T-helper 17 cell (primary cell): ENCODE results near the gene FOS. TPM values are rescaled to one million over a fixed set of nuclear protein-coding genes. Genes with fewer than 3 reads are reported as not detected.
"Not testable (repeated sequence)": the region's sequence is repeated elsewhere in the genome, so short reads cannot be mapped to it uniquely, and the experiment has no call there.

Experiments
- ATAC-seq: fragments of 150-1000 bp; cut with Tn5 transposase; 2 replicates; pipeline ENCODE4 v1.10.0; 2021; ENCODE audit warnings: mild to moderate bottlenecking, moderate library complexity
- DNase-seq, 3 donors: peaks; one replicate each; pipeline versions ENCODE4 v3.0.0 to v3.0.0-alpha.2; 2020 to 2021
- H3K9me3 ChIP-seq: one replicate; pipeline ENCODE4 v1.7.0; 2013; ENCODE audit warnings: low read length, mild to moderate bottlenecking; ENCODE audit not compliant: control insufficient read depth, poor library complexity, severe bottlenecking
- H3K27ac Mint-ChIP-seq: one replicate; pipeline ENCODE4 v1.8.0; 2022; ENCODE audit warnings: mild to moderate bottlenecking, moderate library complexity, mixed read lengths
- H3K27me3 Mint-ChIP-seq: one replicate; pipeline ENCODE4 v1.8.0; 2022; ENCODE audit warnings: mixed read lengths
- H3K36me3 Mint-ChIP-seq: one replicate; pipeline ENCODE4 v1.8.0; 2022; ENCODE audit warnings: low read depth, mixed read lengths
- H3K4me1 Mint-ChIP-seq: one replicate; pipeline ENCODE4 v1.8.0; 2022; ENCODE audit warnings: mild to moderate bottlenecking, mixed read lengths
- H3K4me3 Mint-ChIP-seq: one replicate; pipeline ENCODE4 v1.8.0; 2022; ENCODE audit warnings: mild to moderate bottlenecking, moderate library complexity, mixed read lengths
- total RNA-seq, 4 donors: library from RNA in 2 of 4; stranded (reverse) in 2 of 4; gene quantifications; one replicate each; pipeline ENCODE4 v1.2.3 and lab custom pipeline; 2022 to 2026

Gene FOS
- total RNA-seq (1,000 to 10,000 TPM; 2,179 to 4,074 TPM), total RNA-seq (lab: John Stamatoyannopoulos, UW) (82.3 to 6,601 reads per million in 2 donors)

DNA sequence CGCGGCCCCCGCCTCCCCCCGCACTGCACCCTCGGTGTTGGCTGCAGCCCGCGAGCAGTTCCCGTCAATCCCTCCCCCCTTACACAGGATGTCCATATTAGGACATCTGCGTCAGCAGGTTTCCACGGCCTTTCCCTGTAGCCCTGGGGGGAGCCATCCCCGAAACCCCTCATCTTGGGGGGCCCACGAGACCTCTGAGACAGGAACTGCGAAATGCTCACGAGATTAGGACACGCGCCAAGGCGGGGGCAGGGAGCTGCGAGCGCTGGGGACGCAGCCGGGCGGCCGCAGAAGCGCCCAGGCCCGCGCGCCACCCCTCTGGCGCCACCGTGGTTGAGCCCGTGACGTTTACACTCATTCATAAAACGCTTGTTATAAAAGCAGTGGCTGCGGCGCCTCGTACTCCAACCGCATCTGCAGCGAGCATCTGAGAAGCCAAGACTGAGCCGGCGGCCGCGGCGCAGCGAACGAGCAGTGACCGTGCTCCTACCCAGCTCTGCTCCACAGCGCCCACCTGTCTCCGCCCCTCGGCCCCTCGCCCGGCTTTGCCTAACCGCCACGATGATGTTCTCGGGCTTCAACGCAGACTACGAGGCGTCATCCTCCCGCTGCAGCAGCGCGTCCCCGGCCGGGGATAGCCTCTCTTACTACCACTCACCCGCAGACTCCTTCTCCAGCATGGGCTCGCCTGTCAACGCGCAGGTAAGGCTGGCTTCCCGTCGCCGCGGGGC, at the start of gene FOS:
FOS (plus strand) TSS at position 407 of the 731 bp plus-strand sequence; CDS start at position 562, 155 bp downstream.
- H3K27me3 Mint-ChIP-seq, result peaks cover 15% of the 10 kb centered on the region

DNA sequence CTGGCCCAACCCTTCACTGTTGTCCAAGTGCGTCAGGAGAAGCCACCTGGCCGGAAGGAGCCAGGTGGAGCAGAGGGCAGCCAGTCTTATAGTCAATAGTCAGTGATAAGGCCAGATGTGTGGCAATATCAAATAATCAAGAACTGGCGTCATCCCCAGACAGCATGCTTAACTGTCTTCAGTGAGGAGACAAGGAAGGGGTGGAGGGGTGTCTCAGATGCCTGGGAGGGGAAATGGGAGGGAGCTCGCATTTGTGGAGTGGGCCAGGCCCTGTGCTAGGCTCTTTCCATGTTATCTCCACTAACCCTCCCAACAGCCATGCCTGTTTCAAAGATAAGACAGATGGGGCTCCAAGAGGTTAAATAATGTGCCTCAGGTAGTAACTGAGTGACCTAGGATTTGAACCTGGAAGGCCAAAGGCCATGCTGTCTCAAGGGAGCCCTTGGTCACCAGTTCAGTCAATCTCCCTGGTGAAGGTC, 48.9 kb upstream of the FOS start:
- ATAC-seq (no peak), DNase-seq (no peak)
- Mint-ChIP-seq H3K4me3 (peak overlapping the region; percentile 63), H3K27ac (peak overlapping the region; percentile 89), H3K36me3 (no peaks in the 10 kb centered on the region), H3K27me3 (no peaks in the 10 kb centered on the region), H3K4me1 (peaks cover 39% of the 10 kb centered on the region)
- H3K9me3 ChIP-seq, result no peaks in the 10 kb centered on the region

More for the DNA sequence above, at the start of gene FOS:
- Mint-ChIP-seq H3K4me1 (peaks cover 57% of the 10 kb centered on the region), H3K36me3 (peaks cover 16% of the 10 kb centered on the region), H3K4me3 (peak within 1 kb of the TSS; percentile 91), H3K27ac (peak within 1 kb of the TSS; percentile 98)
- ATAC-seq (peak; percentile 71), DNase-seq (peak; percentile 78 to 91 (median 86))
- no peaks in the 10 kb centered on the region for H3K9me3 ChIP-seq

DNA sequence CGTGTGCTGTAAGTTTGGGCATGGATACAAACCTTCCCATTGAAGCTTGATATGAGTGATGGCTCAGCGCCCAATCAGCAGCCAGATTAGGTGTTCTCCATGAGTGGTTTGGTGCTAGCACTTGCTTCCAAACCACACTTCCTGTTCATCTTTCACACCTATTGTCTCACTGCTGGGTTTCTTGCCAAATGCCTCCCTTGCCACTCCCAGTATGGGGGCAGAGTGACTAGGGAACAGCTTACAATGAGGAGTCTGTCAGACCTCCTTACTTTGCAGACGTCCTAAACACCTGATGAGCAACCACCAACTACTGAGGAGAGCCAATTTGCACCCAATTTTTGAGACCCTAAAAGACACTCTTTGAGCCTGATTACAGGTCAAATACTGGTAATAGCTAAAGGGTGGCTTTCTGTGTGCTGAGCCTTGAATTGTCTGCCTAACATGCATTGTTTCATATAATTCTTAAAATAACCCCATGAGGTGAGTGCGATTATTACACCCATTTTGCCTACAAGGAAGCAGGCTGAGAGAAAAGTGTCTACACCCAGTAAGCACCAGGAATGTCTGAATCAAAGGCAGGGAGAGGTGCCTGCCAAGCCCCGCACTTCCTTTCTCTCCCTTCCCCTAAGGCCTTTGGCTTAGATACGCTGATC, 48.4 kb upstream of the FOS start:
- Mint-ChIP-seq H3K36me3 (no peaks in the 10 kb centered on the region), H3K27ac (peak overlapping the region; percentile 89), H3K4me3 (peak overlapping the region; percentile 74), H3K4me1 (peaks cover 39% of the 10 kb centered on the region), H3K27me3 (no peaks in the 10 kb centered on the region)
- H3K9me3 ChIP-seq, result no peaks in the 10 kb centered on the region
- peak; percentile 71 for ATAC-seq
- peak in 2 of 3 donors; percentile 15 to 20 for DNase-seq

DNA sequence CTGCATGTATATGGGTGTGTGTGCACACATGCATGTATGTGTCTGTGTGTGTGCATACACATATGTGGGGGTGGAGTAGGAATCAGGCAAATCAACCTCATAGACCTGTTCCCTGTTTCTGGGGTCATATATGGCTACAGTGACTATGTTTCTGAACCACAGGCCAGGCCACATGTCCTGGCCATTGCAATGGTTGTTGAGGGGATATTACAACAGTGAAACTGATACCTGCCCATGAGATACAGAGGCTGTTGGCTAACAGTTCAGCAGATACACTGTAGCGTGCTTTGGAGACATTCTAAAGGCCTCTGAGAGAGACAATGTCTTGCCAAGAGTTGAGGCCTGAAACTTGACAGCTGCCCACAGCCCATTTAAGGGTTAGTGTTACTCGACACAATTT, 47.3 kb upstream of the FOS start:
- Mint-ChIP-seq H3K36me3 (no peaks in the 10 kb centered on the region), H3K27ac (peak overlapping the region; percentile 89), H3K27me3 (no peaks in the 10 kb centered on the region), H3K4me3 (no peak overlapping the region), H3K4me1 (peaks cover 39% of the 10 kb centered on the region)
- DNase-seq (no peak), ATAC-seq (no peak)
- no peaks in the 10 kb centered on the region for H3K9me3 ChIP-seq

DNA sequence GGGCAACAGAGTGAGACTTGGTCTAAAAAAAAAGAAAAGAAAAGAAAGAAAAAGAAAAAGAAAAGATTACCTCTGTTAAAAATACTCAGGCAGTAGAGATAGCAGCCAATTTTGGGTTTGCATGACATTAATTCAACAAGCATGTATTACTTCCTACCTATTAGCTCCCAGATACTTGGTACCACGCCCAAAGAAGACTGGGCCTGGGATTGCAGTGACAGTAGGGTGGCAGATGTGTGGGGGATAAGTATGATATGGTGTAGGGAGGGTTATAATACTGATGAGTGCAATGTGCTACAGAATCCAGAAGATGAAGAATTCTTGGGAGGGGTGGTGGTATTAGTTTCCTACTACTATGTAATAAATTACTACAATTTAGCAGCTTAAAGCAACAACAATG, 46.4 kb upstream of the FOS start:
- ATAC-seq (no peak), DNase-seq (no peak)
- Mint-ChIP-seq H3K4me1 (peaks cover 31% of the 10 kb centered on the region), H3K27ac (peak overlapping the region; percentile 89), H3K36me3 (no peaks in the 10 kb centered on the region), H3K27me3 (no peaks in the 10 kb centered on the region), H3K4me3 (no peak overlapping the region)
- no peaks in the 10 kb centered on the region for H3K9me3 ChIP-seq

DNA sequence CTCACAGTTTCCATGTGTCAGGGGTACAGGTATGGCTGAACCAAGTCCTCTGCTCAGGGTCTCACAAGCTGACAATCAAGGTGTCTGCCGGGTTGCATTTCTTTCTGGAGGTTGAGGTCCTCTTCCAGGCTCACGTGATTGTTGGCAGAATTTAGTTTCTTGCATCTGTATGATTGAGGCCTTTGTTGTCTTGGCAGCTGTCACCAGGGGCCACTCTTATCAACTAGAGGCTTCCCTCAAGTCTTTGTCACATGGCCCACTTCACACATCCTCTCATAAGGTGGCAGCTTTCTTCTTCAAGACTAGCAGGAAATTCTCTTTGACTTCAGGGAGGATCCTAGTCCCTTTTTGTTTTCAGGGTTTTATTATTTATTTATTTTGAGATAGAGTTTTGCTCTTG, 46.0 kb upstream of the FOS start:
- peaks cover 31% of the 10 kb centered on the region for H3K4me1 Mint-ChIP-seq
- no peaks in the 10 kb centered on the region for H3K27me3 Mint-ChIP-seq
- no peaks in the 10 kb centered on the region for H3K9me3 ChIP-seq
- DNase-seq, result peak in 2 of 3 donors; percentile 32 to 37
- peak overlapping the region; percentile 89 for H3K27ac Mint-ChIP-seq
- H3K4me3 Mint-ChIP-seq, result no peak overlapping the region
- H3K36me3 Mint-ChIP-seq, result no peaks in the 10 kb centered on the region
- ATAC-seq, result peak; percentile 92

DNA sequence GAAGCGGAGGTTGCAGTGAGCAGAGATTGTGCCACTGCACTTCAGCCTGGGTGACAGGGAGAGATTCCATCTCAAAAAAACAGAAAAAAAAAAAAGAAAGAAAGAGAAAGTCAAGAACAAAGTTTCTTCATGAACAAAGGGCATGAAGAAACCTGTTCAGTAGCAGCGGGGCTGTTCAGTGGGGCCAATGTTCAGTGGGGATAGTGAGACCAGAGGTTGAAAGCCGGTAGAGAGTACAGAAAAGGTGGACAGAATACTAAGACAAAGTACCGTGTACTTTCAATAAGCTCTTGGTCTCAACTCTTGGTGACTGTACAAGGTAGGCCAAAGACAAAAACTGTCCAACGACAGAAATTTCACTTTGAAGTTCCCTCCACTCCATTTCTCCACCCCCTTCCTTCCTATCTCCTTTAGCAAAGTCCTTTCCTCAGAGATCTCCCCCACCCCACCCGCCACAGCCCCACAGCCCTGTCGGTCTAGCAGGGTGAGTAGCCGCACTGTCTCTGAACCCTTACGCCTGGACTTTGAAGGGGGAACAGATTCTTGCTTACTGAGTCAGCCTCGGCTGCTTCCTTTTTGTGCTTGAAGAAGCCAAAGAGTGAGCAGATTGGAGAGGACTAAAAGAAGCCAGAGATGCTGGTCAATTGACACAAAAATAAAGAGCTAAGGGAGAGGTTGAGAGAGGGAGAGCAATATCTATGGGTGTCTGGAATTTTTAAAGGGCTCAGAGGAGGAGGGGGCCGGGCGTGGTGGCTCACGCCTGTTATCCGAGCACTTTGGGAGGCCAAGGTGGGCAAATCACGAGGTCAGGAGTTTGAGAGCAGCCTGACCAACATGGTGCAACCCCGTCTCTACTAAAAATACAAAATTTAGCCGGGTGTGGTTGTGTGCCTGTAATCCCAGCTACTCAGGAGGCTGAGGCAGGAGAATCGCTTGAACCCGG, 44.2 kb upstream of the FOS start:
- H3K9me3 ChIP-seq, result no peaks in the 10 kb centered on the region
- Mint-ChIP-seq H3K27me3 (no peaks in the 10 kb centered on the region), H3K36me3 (no peaks in the 10 kb centered on the region), H3K4me3 (no peak overlapping the region), H3K27ac (peak overlapping the region; percentile 89), H3K4me1 (peaks cover 19% of the 10 kb centered on the region)
- DNase-seq, result no peak
- no peak for ATAC-seq

DNA sequence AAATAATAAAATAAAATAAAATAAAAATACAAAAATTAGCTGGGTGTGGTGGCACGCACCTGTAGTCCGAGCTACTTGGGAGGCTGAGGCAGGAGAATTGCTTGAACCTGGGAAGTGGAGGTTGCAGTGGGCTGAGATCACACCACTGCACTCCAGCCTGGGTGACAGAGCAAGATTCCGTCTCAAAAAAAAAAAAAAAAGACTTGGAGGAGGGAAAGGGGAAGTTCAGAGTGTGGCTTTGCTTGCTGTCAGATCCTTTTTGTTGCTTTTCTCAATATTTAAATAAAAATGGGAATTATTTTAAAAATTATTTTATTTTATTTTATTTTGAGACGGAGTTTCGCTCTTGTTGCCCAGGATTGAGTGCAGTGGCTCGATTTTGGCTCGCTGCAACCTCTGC, 43.4 kb upstream of the FOS start:
- H3K36me3 Mint-ChIP-seq, H3K4me3 Mint-ChIP-seq, H3K27ac Mint-ChIP-seq, H3K9me3 ChIP-seq, ATAC-seq, H3K27me3 Mint-ChIP-seq, DNase-seq: not testable (repeated sequence)
- peaks cover 16% of the 10 kb centered on the region for H3K4me1 Mint-ChIP-seq

DNA sequence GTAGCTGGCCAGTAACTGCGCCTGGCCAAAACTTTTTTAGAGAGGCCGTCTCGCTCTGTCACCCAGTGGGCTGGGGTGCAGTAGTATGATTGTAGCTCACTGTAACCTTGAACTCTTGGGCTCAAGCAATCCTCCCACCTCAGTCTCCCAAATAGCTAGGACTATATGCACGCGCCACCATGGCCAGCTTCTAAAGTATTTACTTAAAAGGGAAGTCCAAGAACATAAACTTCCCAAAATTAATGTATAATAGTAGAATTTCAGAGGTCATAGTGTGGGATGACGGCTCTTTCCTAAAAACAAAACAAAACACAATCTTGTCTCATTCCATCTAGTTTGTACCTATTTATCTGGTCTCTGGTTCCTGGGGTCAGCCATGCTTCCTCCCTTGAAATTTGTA, 42.2 kb upstream of the FOS start:
- Mint-ChIP-seq H3K4me3 (no peak overlapping the region), H3K27me3 (no peaks in the 10 kb centered on the region), H3K27ac (no peak overlapping the region), H3K36me3 (no peaks in the 10 kb centered on the region), H3K4me1 (peaks cover 9% of the 10 kb centered on the region)
- ATAC-seq (no peak), DNase-seq (no peak)
- H3K9me3 ChIP-seq, result no peaks in the 10 kb centered on the region

DNA sequence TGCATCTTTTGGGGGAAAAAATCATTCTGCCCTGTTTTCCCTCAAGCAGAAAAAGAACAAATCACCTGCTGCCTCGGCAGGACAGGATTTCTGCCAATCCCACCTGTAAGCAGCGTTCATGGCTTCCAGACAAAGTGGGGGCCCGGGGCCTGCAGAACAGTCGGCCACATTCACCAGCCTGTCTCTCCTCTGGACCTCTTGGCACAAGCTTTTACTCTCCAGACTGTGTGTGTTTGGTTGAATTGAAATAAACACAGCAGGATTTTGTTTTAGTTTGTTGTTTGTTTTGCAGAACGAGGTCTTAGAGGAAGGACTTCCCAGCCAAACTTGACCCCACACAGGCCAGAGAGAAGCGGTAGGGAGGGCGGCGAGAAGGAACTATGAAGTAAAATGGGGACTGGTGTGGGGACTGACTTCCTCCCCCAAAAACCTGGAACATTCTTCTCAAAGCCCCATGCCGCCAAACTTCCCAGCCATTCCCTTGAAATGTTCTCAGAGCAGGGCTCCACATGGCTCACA, 41.7 kb upstream of the FOS start:
- H3K27ac Mint-ChIP-seq, result peak overlapping the region; percentile 57

DNA sequence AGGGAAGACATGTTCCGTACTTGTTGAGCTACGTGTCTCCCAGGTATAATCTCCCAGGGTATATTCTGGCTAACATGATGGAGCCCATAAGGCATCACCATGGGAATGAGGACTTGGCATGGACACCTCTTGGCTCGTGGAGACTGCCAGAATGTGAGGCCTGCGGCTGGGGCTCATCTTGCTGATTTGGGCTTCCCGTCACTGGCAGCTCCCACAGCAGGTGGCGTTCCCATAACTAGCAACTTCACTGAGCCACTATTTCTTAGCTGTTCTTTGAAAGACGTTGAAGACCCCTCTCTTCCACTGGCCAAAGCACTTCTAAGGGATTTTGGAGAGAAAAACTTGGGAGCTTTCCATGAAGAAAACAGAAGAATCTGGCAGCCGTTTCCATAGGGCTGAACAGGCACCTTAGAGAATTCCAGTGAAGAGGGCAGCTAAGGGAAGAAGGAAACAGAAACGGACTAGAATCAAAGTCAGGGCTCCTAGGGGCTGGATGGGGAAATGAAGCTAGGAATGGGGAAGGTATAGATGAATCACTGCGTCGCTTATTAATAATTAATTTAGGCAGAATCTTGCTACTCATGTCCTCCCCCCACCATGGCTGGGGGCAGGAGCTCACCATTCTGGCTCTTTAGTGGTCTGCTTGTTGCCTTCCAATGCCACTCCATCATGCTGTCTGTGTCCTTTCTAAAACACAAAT, 39.7 kb upstream of the FOS start:
- no peaks in the 10 kb centered on the region for H3K9me3 ChIP-seq
- ATAC-seq (no peak), DNase-seq (no peak)
- Mint-ChIP-seq H3K36me3 (no peaks in the 10 kb centered on the region), H3K27me3 (no peaks in the 10 kb centered on the region), H3K4me3 (no peak overlapping the region), H3K4me1 (peaks cover 4% of the 10 kb centered on the region), H3K27ac (no peak overlapping the region)

More for the DNA sequence above, 41.7 kb upstream of the FOS start:
- Mint-ChIP-seq H3K36me3 (no peaks in the 10 kb centered on the region), H3K27me3 (no peaks in the 10 kb centered on the region), H3K4me1 (peaks cover 9% of the 10 kb centered on the region), H3K4me3 (no peak overlapping the region)
- DNase-seq (no peak), ATAC-seq (no peak)
- H3K9me3 ChIP-seq, result no peaks in the 10 kb centered on the region

DNA sequence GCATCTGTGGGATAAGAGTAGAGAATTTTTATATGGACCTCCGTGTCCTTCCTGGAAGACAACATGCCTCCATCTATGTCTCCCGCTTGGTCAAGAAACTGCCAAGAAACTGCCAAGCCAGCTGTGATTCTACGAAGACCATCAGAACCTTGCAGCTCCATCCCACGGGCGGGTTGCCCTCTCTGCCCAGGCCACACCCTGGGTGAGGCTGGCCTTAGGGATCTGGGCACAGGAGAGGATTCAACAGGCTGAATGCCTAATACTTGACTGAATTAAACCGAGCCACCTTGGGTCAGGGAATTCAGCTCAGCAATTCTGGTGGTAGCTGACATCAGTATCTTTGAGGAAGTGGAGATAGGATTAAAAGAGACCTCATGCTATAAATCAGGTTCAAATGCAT, 37.8 kb upstream of the FOS start:
- Mint-ChIP-seq H3K4me1 (peaks cover 4% of the 10 kb centered on the region), H3K27me3 (no peaks in the 10 kb centered on the region)
- no peak for DNase-seq

More for the DNA sequence above, 37.8 kb upstream of the FOS start:
- no peaks in the 10 kb centered on the region for H3K36me3 Mint-ChIP-seq
- no peak for ATAC-seq
- no peak overlapping the region for H3K27ac Mint-ChIP-seq
- H3K4me3 Mint-ChIP-seq, result no peak overlapping the region
- no peaks in the 10 kb centered on the region for H3K9me3 ChIP-seq
